ENCODE results near the gene NFATC3.

NFATC3 gene

DNA sequence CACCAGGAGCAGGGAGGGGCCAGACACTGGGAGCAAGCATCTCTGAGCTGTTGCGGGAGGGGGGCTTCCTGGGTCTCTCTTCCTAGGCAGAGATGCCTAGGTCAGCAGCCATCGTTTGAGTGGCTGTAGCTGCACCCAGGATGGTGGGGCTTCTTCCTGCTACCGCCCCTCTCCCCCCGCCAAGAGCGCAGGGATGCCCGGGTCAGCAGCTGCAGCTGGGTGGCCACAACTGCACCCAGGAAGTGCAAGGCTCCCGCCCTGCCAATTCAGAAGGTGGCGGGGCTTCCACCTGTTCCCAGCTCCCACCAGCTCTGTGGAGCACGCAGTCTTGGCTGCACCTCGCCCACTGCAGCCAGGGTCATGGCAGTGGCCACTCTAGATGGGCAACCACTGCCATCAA is 103.0 kb downstream of the NFATC3 start:
- Histone ChIP-seq H4K20me1 (ENCODE audit: insufficient read depth, low read length) (no peaks in the 10 kb centered on the region), H3K9me3 (ENCODE audit: low read length) (no peaks in the 10 kb centered on the region), H3K9ac (ENCODE audit: low read length) (no peak overlapping the region), H3K27me3 (ENCODE audit: insufficient read depth, low read length) (no peaks in the 10 kb centered on the region), H3F3A (ENCODE audit: insufficient read depth, low read length) (no peaks in the 10 kb centered on the region), H3K4me2 (ENCODE audit: low read length) (no peak overlapping the region), H3K27ac (ENCODE audit: low read depth, low read length, poor library complexity, severe bottlenecking) (no peak overlapping the region), H3K79me2 (ENCODE audit: insufficient read depth, low read length) (no peaks in the 10 kb centered on the region), H2AFZ (ENCODE audit: low read length) (no peak overlapping the region), H3K4me1 (ENCODE audit: insufficient read depth, low read length, severe bottlenecking) (no peaks in the 10 kb centered on the region), H3K4me3 (ENCODE audit: low read depth, low read length, poor library complexity, severe bottlenecking) (no peak overlapping the region), H3K36me3 (ENCODE audit: insufficient read depth, low read length) (peaks cover 65% of the 10 kb centered on the region), H3K9me2 (ENCODE audit: low read depth, low read length) (no peaks in the 10 kb centered on the region; the same call in 1 of the 2 replicates)
- TF ChIP-seq, protein P1, sequence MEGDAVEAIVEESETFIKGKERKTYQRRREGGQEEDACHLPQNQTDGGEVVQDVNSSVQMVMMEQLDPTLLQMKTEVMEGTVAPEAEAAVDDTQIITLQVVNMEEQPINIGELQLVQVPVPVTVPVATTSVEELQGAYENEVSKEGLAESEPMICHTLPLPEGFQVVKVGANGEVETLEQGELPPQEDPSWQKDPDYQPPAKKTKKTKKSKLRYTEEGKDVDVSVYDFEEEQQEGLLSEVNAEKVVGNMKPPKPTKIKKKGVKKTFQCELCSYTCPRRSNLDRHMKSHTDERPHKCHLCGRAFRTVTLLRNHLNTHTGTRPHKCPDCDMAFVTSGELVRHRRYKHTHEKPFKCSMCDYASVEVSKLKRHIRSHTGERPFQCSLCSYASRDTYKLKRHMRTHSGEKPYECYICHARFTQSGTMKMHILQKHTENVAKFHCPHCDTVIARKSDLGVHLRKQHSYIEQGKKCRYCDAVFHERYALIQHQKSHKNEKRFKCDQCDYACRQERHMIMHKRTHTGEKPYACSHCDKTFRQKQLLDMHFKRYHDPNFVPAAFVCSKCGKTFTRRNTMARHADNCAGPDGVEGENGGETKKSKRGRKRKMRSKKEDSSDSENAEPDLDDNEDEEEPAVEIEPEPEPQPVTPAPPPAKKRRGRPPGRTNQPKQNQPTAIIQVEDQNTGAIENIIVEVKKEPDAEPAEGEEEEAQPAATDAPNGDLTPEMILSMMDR (IDR thresholded peaks at IDR 0.05; ENCODE audit: low read length), result no peak
- TF ChIP-seq EZH2 (IDR thresholded peaks at IDR 0.05; ENCODE audit: borderline replicate concordance, low read length), result no peak

DNA sequence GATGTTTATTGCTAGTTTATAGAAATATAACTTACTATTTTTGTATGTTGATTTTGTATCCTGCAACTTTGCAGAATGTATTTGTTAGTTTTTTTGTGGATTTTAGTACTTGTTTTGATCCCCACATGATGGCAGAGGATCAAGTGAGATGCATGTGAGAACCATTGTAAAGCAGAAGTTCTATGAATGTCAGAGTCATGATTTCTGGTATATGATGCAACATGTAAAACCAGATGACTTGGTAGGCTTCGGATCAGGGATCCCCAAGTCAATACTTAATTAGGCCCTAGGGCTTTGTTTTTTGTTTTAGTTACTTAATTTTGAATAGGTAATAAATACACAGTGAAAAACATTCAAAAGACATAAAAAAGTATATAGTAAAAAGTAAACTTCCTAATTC is 104.9 kb downstream of the NFATC3 start:
- Histone ChIP-seq H3K36me3 (ENCODE audit: insufficient read depth, low read length) (peaks cover 57% of the 10 kb centered on the region), H3K9ac (ENCODE audit: low read length) (no peak overlapping the region), H3K79me2 (ENCODE audit: insufficient read depth, low read length) (no peaks in the 10 kb centered on the region), H4K20me1 (ENCODE audit: insufficient read depth, low read length) (no peaks in the 10 kb centered on the region), H3K27ac (ENCODE audit: low read depth, low read length, poor library complexity, severe bottlenecking) (no peak overlapping the region), H3K27me3 (ENCODE audit: insufficient read depth, low read length) (no peaks in the 10 kb centered on the region), H3K4me2 (ENCODE audit: low read length) (no peak overlapping the region), H3K4me3 (ENCODE audit: low read depth, low read length, poor library complexity, severe bottlenecking) (no peak overlapping the region), H2AFZ (ENCODE audit: low read length) (no peak overlapping the region), H3K9me2 (ENCODE audit: low read depth, low read length) (no peaks in the 10 kb centered on the region; the same call in 1 of the 2 replicates), H3K4me1 (ENCODE audit: insufficient read depth, low read length, severe bottlenecking) (peaks cover 12% of the 10 kb centered on the region), H3K9me3 (ENCODE audit: low read length) (no peaks in the 10 kb centered on the region), H3F3A (ENCODE audit: insufficient read depth, low read length) (no peaks in the 10 kb centered on the region)
- TF ChIP-seq, protein P1 (IDR thresholded peaks at IDR 0.05; ENCODE audit: low read length), result no peak
- no peak for TF ChIP-seq EZH2 (IDR thresholded peaks at IDR 0.05; ENCODE audit: borderline replicate concordance, low read length)

DNA sequence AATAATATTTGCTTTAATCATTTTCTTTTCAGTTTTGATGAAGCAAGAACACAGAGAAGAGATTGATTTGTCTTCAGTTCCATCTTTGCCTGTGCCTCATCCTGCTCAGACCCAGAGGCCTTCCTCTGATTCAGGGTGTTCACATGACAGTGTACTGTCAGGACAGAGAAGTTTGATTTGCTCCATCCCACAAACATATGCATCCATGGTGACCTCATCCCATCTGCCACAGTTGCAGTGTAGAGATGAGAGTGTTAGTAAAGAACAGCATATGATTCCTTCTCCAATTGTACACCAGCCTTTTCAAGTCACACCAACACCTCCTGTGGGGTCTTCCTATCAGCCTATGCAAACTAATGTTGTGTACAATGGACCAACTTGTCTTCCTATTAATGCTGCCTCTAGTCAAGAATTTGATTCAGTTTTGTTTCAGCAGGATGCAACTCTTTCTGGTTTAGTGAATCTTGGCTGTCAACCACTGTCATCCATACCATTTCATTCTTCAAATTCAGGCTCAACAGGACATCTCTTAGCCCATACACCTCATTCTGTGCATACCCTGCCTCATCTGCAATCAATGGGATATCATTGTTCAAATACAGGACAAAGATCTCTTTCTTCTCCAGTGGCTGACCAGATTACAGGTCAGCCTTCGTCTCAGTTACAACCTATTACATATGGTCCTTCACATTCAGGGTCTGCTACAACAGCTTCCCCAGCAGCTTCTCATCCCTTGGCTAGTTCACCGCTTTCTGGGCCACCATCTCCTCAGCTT is 105.8 kb downstream of the NFATC3 start:
- H3K4me3 ChIP-seq (ENCODE audit: low read depth, low read length, poor library complexity, severe bottlenecking), result no peak overlapping the region
- H3K9me2 ChIP-seq (ENCODE audit: low read depth, low read length), result no peaks in the 10 kb centered on the region; the same call in 1 of the 2 replicates
- H3F3A ChIP-seq (ENCODE audit: insufficient read depth, low read length), result no peaks in the 10 kb centered on the region
- H2AFZ ChIP-seq (ENCODE audit: low read length), result no peak overlapping the region
- no peaks in the 10 kb centered on the region for H3K27me3 ChIP-seq (ENCODE audit: insufficient read depth, low read length)
- no peak for TF ChIP-seq EZH2 (IDR thresholded peaks at IDR 0.05; ENCODE audit: borderline replicate concordance, low read length)
- TF ChIP-seq, protein P1 (IDR thresholded peaks at IDR 0.05; ENCODE audit: low read length), result no peak
- no peak overlapping the region for H3K9ac ChIP-seq (ENCODE audit: low read length)
- no peaks in the 10 kb centered on the region for H3K9me3 ChIP-seq (ENCODE audit: low read length)
- no peak overlapping the region for H3K27ac ChIP-seq (ENCODE audit: low read depth, low read length, poor library complexity, severe bottlenecking)
- H3K4me2 ChIP-seq (ENCODE audit: low read length), result no peak overlapping the region
- H3K79me2 ChIP-seq (ENCODE audit: insufficient read depth, low read length), result no peaks in the 10 kb centered on the region
- H3K36me3 ChIP-seq (ENCODE audit: insufficient read depth, low read length), result peaks cover 50% of the 10 kb centered on the region
- no peaks in the 10 kb centered on the region for H4K20me1 ChIP-seq (ENCODE audit: insufficient read depth, low read length)
- peaks cover 12% of the 10 kb centered on the region for H3K4me1 ChIP-seq (ENCODE audit: insufficient read depth, low read length, severe bottlenecking)
